Measurements from ENCODE around the gene PRR35. TPM values are rescaled to one million over a fixed set of nuclear protein-coding genes. Genes with fewer than 3 reads are reported as not detected.

Gene PRR35
- total and polyA plus RNA-seq, 7 donors, result not detected

GRCh38 chr16:524274-525040, 35.7 kb upstream of the PRR35 start:
- ATAC-seq, result no peak
- peaks cover 31% of the 10 kb centered on the region for H3K4me1 ChIP-seq
- intact Hi-C loops (cut with DNase I), result loop anchor here in 1 of 2 donors (5.0 kb wide), 2 partner anchors 102 to 127 kb away; partner anchors contain the start of gene NME4
- no peak for TF ChIP-seq CTCF (IDR thresholded peaks at IDR 0.05)
- no peak overlapping the region for H3K4me3 ChIP-seq
- H3K27me3 ChIP-seq (ENCODE audit: insufficient read depth in 3 of 3, low read length in 2 of 3), result no peaks in the 10 kb centered on the region
- peak in 1 of 2 donors; percentile 68 for DNase-seq
- H3K36me3 ChIP-seq (ENCODE audit: insufficient read depth in 1 of 2, low read depth in 1 of 2), result peaks cover 0 to 28% of the 10 kb centered on the region in 2 donors
- WGBS, 3 donors, result 55 to 75% (median 58%) methylated on average over 22 to 24 of the region's 24 CpGs
- no peaks in the 10 kb centered on the region for H3K9me3 ChIP-seq
- H3K27ac ChIP-seq, result peak overlapping the region; percentile 46

- TF ChIP-seq CTCF (IDR thresholded peaks at IDR 0.05), result no peak
- peaks cover 0 to 22% of the 10 kb centered on the region in 2 donors for H3K36me3 ChIP-seq (ENCODE audit: insufficient read depth in 1 of 2, low read depth in 1 of 2)
- H3K27ac ChIP-seq, result peak overlapping the region; percentile 100
- no peak overlapping the region for H3K4me3 ChIP-seq
- no peaks in the 10 kb centered on the region for H3K9me3 ChIP-seq
- no peak for ATAC-seq
- intact Hi-C loops (cut with DNase I), result loop anchor here in 1 of 2 donors (5.0 kb wide), 2 partner anchors 103 to 128 kb away; partner anchors contain the start of gene NME4
- no peaks in the 10 kb centered on the region for H3K27me3 ChIP-seq (ENCODE audit: insufficient read depth in 3 of 3, low read length in 2 of 3)
- peaks cover 37% of the 10 kb centered on the region for H3K4me1 ChIP-seq
- no peak for DNase-seq
- WGBS, 3 donors, result 91 to 92% (median 91%) methylated on average over 8 of the region's 8 CpGs
Measured at GRCh38 chr16:525123-525519, 35.1 kb upstream of the PRR35 start.

GRCh38 chr16:525520-526180, 34.5 kb upstream of the PRR35 start:
- peak in 2 of 4 donors; percentile 6 to 13 for ATAC-seq
- 57 to 72% (median 59%) methylated on average over 13 of the region's 13 CpGs for WGBS, 3 donors

More at GRCh38 chr16:525520-526180, 34.5 kb upstream of the PRR35 start:
- intact Hi-C loops (cut with DNase I), result loop anchor here in 1 of 2 donors (5.0 kb wide), 2 partner anchors 103 to 128 kb away; partner anchors contain the start of gene NME4
- Histone ChIP-seq H3K9me3 (no peaks in the 10 kb centered on the region), H3K27ac (peak overlapping the region; percentile 100), H3K27me3 (ENCODE audit: insufficient read depth in 3 of 3, low read length in 2 of 3) (no peaks in the 10 kb centered on the region), H3K36me3 (ENCODE audit: insufficient read depth in 1 of 2, low read depth in 1 of 2) (peaks cover 0 to 16% of the 10 kb centered on the region in 2 donors), H3K4me3 (peak overlapping the region; percentile 79), H3K4me1 (peaks cover 42% of the 10 kb centered on the region)
- DNase-seq, result no peak
- TF ChIP-seq CTCF (IDR thresholded peaks at IDR 0.05), result no peak
